HEK293 (cell line): ENCODE results near the gene PLA2G4B.

Source experiments
- CTCF ChIP-seq: fragments of 450-650 bp; formaldehyde crosslinking; IDR thresholded peaks from 2 replicates; pipeline ENCODE4 v1.5.1; 2016; ENCODE audit warnings: missing biosample characterization, missing genetic modification characterization
- REST ChIP-seq: fragments of 450-650 bp; formaldehyde crosslinking; IDR thresholded peaks from 2 replicates; pipeline ENCODE4 v1.5.1; 2016; ENCODE audit warnings: missing biosample characterization, missing genetic modification characterization
- ZBTB44 ChIP-seq: fragments of 450-650 bp; IDR thresholded peaks from 2 replicates; pipeline ENCODE4 v1.5.1; 2018; ENCODE audit warnings: missing biosample characterization, mild to moderate bottlenecking, missing genetic modification characterization
- ZFP69B ChIP-seq: fragments of 450-650 bp; formaldehyde crosslinking; IDR thresholded peaks from 2 replicates; pipeline ENCODE4 v1.5.1; 2016; ENCODE audit warnings: missing biosample characterization, missing genetic modification characterization
- ZNF133 ChIP-seq: fragments of 450-650 bp; formaldehyde crosslinking; IDR thresholded peaks from 2 replicates; pipeline ENCODE4 v1.5.1; 2016; ENCODE audit warnings: missing biosample characterization, missing genetic modification characterization
- ZNF24 ChIP-seq: fragments of 450-650 bp; formaldehyde crosslinking; IDR thresholded peaks from 2 replicates; pipeline ENCODE4 v1.5.1; 2016; ENCODE audit warnings: missing biosample characterization, missing genetic modification characterization
- ZNF398 ChIP-seq: fragments of 450-650 bp; formaldehyde crosslinking; IDR thresholded peaks from 2 replicates; pipeline ENCODE4 v1.5.1; 2017; ENCODE audit warnings: missing biosample characterization, missing genetic modification characterization
- ZNF561 ChIP-seq: fragments of 450-650 bp; IDR thresholded peaks from 2 replicates; pipeline ENCODE4 v1.5.1; 2018; ENCODE audit warnings: missing biosample characterization, missing genetic modification characterization, borderline replicate concordance

GRCh38 chr15:41838400-41838897 lies at the start of gene PLA2G4B:
- TF ChIP-seq ZNF561 (no peak), CTCF (tag by site-specific recombination) (no peak), REST (tag by site-specific recombination) (no peak), ZNF24 (no peak), ZNF133 (no peak), ZFP69B (tag by site-specific recombination) (no peak), ZNF398 (no peak), ZBTB44 (no peak)
